GM21423 (cell line): ENCODE measurements around the gene PAPPA.
A peak's percentile ranks its signal among the peaks of the same experiment; 100 is the strongest.

Source experiments
- ATAC-seq: cut with Tn5 transposase; IDR thresholded peaks from one replicate; pipeline ENCODE4 v1.9.1; 2021; ENCODE audit warnings: mild to moderate bottlenecking, moderate library complexity; ENCODE audit not compliant: unreplicated experiment

The PAPPA gene

DNA sequence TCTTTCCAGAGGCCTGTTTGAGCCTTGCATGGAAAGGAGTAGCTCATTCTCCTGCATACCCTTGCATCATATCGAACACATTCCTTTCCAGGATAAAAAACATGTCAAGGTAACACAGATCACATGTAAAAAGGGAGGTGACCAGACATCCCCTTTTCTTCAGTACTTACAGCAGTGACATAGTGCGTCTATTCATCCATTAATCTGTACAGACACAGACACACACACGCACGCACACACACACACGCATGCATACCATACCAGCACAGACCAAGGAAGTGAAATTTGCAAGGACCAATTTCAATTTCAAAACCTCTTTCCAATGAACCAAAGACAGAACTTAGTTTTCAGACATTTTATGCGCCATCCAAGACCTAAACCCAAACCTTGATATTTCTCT is 256.0 kb downstream of the PAPPA start:
- no peak for ATAC-seq

DNA sequence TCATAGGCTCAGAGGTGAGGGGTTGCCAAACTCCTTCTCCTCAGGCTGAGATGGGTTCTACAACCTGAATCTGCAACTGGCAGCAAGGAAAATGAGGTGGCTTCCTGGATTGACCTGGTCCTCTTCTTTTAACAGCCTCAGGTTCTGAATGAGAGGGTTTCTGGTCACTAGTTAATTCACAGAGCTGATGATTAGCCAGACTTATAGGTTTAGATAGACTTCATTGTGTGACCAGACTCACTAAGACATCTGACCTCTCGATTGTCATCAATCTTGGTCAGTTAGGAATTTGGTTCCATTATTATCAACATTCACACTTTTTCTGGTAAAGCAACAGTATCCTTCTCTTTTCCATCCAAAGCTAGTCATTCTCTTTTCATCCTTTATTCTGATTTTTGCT is 257.9 kb downstream of the PAPPA start:
- no peak for ATAC-seq

GRCh38 chr9:116414374-116414773 is 260.8 kb downstream of the PAPPA start:
- ATAC-seq, result no peak

DNA sequence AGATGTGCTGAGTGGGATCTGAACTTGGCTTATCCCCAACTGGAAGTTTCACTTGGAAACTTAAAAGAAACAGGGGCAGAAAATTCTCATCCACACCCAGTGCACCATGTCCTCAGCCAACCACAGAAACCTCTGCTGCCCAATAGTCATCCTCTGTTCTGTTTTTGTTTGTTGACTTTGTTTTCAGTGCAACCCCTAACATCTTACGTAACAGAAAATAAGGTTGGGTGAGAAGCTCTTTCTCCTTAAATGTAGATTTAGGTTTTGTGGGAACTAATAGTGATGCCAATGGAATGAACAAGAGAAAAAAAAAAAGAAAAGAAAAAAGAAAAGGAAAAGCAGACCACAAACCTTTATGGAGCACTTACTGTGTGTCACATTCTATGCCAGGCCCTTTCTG is 262.8 kb downstream of the PAPPA start:
- no peak for ATAC-seq

DNA sequence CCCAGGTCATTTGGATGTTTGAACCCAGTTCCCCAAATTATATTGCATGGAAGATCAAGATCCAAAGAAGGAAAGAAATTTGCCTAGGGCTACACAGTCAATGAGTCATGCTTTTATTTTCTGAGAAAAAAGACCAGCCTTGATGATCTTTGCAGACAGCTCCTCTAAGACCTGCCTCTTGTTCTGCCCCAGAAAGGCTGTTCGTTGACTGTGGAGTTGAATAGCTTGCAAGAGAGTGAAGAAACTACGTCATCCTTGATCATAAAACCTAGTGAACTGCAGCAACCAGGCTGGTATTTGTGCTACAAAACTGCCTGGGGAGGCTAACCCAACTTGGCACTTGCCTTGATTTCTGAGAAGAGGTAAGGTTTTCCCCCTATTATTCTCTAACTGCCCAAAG is 263.9 kb downstream of the PAPPA start:
- ATAC-seq, result no peak

DNA sequence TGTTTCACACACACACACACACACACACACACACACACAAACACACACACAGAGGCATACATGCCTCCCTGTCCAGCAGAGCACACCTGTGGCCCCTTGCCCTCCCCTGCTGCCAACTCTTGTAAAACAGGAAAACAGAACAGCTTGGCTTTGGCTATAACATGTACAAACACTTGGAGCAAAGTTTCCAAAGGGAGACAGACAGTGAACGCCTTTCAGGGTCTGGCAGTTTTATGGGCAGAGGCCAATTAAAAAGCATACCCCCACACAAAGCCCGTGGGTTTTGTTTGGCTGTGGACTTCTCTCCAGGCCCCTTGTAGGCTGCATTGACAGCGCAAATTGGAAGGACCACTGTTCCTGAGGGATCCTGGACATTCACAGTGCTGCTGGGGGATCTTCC is 265.6 kb downstream of the PAPPA start:
- ATAC-seq, result no peak

GRCh38 chr9:116420993-116421538 is 267.5 kb downstream of the PAPPA start:
- ATAC-seq, result no peak

DNA sequence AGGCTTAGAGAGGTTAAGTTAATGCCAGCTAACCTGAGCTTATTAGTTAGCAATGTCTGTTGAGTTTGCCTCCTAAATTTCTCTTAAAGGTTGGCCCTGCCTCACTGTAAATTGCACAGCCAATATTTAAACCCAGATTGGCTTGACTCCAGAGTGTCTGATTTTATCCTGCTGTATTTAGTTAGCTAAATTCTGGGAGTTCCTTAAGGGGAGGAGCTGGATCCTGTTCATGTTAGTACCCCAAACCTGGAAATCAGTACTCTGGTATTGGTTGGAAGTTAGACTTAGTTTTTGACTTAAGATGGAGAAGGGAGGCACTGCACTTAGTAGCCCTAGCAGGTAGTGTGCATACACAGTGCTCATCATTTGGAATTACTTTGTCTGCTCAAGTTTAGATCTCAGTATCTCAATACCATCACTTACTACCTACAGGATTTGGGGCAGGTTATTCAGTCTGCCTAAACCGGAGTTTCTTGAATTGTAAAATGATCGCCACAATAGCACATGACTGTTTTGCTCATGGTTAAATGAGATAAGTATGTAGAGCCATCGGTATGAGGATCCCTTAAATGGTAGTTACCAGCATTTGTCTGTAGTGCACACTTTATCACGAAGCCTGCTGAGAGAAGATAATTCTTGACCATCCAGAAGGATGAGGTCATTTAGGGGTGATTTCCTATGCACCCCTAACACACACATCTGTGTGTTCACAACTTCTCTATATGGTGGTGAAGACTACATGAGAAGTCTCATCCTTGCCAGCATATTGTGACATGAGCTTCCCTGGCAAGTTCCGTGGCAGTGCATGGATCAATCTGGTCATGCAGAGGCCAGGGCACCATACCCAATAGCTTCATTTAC is 268.8 kb downstream of the PAPPA start:
- no peak for ATAC-seq

DNA sequence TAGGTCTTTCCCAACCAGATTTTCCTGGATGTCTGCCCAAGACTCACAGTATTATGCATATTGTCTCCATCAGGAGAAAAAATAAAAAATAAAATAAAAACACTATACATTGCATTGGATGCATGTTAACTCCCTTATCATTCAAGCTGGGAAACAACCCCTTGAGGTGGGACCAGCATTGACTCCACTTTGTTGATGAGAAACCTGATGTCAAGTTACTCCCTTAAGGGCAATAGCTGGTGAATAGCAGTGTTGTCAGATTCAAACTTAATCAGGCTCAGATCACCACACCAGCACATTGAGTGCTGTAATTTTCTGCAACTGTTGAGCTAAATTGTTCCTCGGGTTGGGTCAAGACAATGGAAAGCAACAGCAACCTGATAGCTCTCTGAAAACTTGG is 269.6 kb downstream of the PAPPA start:
- no peak for ATAC-seq

- ATAC-seq, result no peak
Measured at GRCh38 chr9:116425244-116425643, 271.7 kb downstream of the PAPPA start.

DNA sequence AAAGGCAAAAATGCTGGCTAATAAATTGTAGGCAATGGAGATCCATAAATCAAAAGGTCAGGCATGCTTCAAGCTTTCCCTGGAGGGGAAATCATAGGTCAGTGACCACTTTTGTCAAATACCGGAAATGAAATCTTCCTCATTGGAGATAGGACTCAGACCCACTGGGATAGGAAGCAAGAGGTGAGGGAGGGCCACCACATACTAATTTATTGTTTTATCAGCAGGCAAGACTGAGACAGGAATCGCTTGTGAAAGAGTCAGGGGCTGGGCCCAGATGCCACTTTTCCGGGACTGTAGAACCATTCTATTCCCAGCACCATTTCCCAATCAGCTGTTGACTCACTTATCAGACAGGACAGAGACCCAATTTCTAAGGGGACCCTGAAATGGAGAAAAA is 277.3 kb downstream of the PAPPA start:
- no peak for ATAC-seq

GRCh38 chr9:116432051-116432450 is 278.5 kb downstream of the PAPPA start:
- ATAC-seq, result no peak

GRCh38 chr9:116434314-116434713 is 280.7 kb downstream of the PAPPA start:
- no peak for ATAC-seq

- ATAC-seq, result no peak
Measured at GRCh38 chr9:116435706-116436105, 282.1 kb downstream of the PAPPA start.

DNA sequence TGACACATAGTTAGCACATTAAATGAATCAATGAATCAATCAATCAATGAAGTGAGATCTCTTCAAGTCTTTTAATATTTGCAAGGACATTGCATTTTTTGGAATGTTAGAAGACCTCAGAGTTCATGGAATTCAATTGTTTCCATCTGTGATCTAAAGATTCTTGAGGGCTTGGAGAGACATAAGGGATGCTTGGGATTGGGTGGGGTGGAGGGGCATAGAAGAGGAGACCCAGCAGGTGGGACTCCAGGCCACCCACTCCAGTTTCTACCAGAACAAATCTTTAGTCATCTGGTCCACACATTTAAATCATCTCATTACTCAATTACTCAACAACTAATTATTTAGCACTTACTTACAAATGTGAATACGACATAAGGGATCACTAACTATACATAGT is 282.5 kb downstream of the PAPPA start:
- no peak for ATAC-seq

GRCh38 chr9:116437411-116438370 is 284.1 kb downstream of the PAPPA start:
- no peak for ATAC-seq

DNA sequence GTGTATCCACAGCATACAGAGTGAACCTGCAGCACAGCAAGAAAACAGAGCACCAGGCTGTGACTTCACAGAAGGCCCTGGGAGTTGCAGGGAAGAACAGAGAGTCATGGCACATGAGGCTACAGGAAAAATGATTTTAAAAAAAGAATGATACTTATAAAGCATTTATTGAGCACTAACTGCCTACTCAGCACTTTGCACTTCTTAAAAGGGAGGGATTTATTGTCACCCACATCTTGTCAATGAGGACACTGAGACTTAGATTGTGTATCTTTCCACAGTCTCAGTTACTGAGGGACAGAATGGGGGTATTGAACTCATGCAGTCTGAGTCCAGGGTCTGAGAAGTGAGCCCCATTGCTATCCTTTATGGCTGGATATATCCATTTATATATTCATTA is 288.9 kb downstream of the PAPPA start:
- ATAC-seq, result no peak

DNA sequence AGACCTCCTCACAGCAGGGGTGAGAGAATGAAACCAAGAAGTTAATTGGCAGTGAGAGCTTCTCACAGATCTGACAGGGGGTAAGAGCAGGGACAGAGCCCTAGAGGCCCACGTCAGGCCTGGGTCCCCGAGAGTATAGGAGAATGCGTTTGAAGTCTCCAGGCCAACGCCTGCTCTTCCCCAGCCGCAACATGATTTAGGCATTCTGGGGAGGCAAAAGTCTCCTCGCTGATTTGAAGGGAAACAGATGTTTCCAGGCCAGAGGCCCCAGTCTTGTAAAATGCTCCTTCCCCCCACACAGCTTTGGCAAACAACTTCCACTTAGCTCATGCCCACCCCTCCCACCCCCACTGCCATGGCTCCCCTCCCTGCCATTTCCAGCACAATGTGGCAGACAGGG is 294.3 kb downstream of the PAPPA start:
- ATAC-seq, result no peak

- no peak for ATAC-seq
Measured at GRCh38 chr9:116448431-116448830, 294.8 kb downstream of the PAPPA start.

GRCh38 chr9:116449949-116450348 is 296.4 kb downstream of the PAPPA start:
- ATAC-seq, result no peak

- ATAC-seq, result peak; percentile 92
Measured at GRCh38 chr9:116450378-116451139, 297.0 kb downstream of the PAPPA start.
